ENCODE measurements around the gene MYOZ3.

MYOZ3 gene

GRCh38 chr5:150661086-150661485, at the start of gene MYOZ3:
TSS of gene MYOZ3 (plus strand) at chr5:150661251. CDS start at chr5:150662942, 1,691 bp downstream.
- DNase-seq = no peak

GRCh38 chr5:150612405-150612804, 48.6 kb upstream of the MYOZ3 start:
- peak; percentile 68 for DNase-seq

- DNase-seq = no peak
Observed at GRCh38 chr5:150612905-150613670, 48.0 kb upstream of the MYOZ3 start.

- DNase-seq = peak; percentile 15
Observed at GRCh38 chr5:150613991-150614660, 46.9 kb upstream of the MYOZ3 start.

GRCh38 chr5:150614661-150615060, 46.4 kb upstream of the MYOZ3 start:
- no peak for DNase-seq

GRCh38 chr5:150615141-150615699, 45.8 kb upstream of the MYOZ3 start:
- DNase-seq = no peak

- DNase-seq = no peak
Observed at GRCh38 chr5:150616024-150616470, 45.0 kb upstream of the MYOZ3 start.

GRCh38 chr5:150616506-150616905, 44.5 kb upstream of the MYOZ3 start:
- DNase-seq = no peak

GRCh38 chr5:150618163-150618562, 42.9 kb upstream of the MYOZ3 start:
- DNase-seq = no peak

- DNase-seq = no peak
Observed at GRCh38 chr5:150618588-150619281, 42.3 kb upstream of the MYOZ3 start.

- no peak for DNase-seq
Observed at GRCh38 chr5:150619359-150620230, 41.5 kb upstream of the MYOZ3 start.

GRCh38 chr5:150621301-150621700, 39.8 kb upstream of the MYOZ3 start:
- no peak for DNase-seq

GRCh38 chr5:150622157-150622556, 38.9 kb upstream of the MYOZ3 start:
- no peak for DNase-seq

- no peak for DNase-seq
Observed at GRCh38 chr5:150623152-150623877, 37.7 kb upstream of the MYOZ3 start.

GRCh38 chr5:150623878-150624216, 37.2 kb upstream of the MYOZ3 start:
- DNase-seq = no peak

GRCh38 chr5:150624334-150625163, 36.5 kb upstream of the MYOZ3 start:
- DNase-seq = peak; percentile 59

- DNase-seq = no peak
Observed at GRCh38 chr5:150625164-150625535, 35.9 kb upstream of the MYOZ3 start.

GRCh38 chr5:150625831-150626746, 35.0 kb upstream of the MYOZ3 start:
- no peak for DNase-seq

GRCh38 chr5:150626853-150627276, 34.2 kb upstream of the MYOZ3 start:
- DNase-seq = no peak
